Heart left ventricle (tissue), 13 donors: ENCODE data around the gene ANKRD11.

Source experiments
- POLR2A ChIP-seq, 2 donors: fragments of 450-650 bp; IDR thresholded peaks; one replicate each; pipeline ENCODE4 v1.6.1; 2017; ENCODE audit warnings: antibody characterized with exemption in 2 of 2, mild to moderate bottlenecking in 2 of 2, moderate library complexity in 2 of 2
- TF ChIP-seq, protein P1 (sequence below), 12 donors: fragments of 200-600 bp; sonication (generic) in 4 of 12; IDR thresholded peaks; one replicate each; pipeline versions ENCODE4 v1.5.0 to v1.8.0; 2018 to 2022; ENCODE audit warnings: antibody characterized with exemption in 12 of 12, mild to moderate bottlenecking in 5 of 12
- donor health status: ischemic (EF 13 %, LVEDD 7.1; RV severe dilation, severe dysfunction).
- donor health status: DM: no; HTN: yes; CAD: no.
- donor health status: DM: no; HTN: no; CAD: no.
- donor health status: ischemic (EF 25% LVEDD 6.9; RV normal size, moderate dysfunction).
- donor health status: ischemic (EF 25% LVEDD 5.7; RV mildly dilated, moderate dysfunction).
- donor health status: ischemic (EF 35%, LVEDD 5.7; RV mildly dilated, moderate dysfunction).
- donor health status: nonischemic (EF 11% LVEDD 7.7; RV severe dilation, severe dysfunction).
- donor health status: DM: yes; HTN: yes; CAD: no.
- donor health status: PGD.
- donor health status: ischemic (EF 29% LVEDD 5.4; RV normal size, mild dysfunction).
- donor health status: nonischemic (EF 23%, LVEDD 6.1; RV moderate dilation, normal function).

DNA sequence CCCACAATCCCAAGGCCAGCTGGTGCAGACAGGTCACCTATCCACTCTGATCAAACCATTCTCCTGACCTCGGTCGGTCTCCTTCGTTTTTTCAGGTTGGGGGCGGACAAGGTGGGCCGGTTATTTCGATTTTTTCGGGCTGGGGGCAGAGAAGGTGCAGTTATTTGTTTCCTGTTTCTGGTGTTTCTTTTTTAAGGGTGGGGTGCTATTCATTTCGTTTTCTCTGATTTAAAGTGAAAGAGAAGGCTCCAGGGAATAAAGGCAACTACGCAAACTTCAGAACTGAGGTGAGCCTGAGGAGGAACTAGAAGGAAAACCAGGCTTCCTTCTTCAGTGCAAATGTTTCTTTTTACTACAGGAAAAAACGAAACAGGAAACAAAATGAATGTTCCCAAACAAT is 64.8 kb downstream of the ANKRD11 start:
- TF ChIP-seq POLR2A (IDR thresholded peaks at IDR 0.05), result no peak
- TF ChIP-seq, protein P1, sequence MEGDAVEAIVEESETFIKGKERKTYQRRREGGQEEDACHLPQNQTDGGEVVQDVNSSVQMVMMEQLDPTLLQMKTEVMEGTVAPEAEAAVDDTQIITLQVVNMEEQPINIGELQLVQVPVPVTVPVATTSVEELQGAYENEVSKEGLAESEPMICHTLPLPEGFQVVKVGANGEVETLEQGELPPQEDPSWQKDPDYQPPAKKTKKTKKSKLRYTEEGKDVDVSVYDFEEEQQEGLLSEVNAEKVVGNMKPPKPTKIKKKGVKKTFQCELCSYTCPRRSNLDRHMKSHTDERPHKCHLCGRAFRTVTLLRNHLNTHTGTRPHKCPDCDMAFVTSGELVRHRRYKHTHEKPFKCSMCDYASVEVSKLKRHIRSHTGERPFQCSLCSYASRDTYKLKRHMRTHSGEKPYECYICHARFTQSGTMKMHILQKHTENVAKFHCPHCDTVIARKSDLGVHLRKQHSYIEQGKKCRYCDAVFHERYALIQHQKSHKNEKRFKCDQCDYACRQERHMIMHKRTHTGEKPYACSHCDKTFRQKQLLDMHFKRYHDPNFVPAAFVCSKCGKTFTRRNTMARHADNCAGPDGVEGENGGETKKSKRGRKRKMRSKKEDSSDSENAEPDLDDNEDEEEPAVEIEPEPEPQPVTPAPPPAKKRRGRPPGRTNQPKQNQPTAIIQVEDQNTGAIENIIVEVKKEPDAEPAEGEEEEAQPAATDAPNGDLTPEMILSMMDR (IDR thresholded peaks at IDR 0.05), result no peak
